Esophagus squamous epithelium (tissue), 4 donors: ENCODE measurements around the gene ACHE.

Experiments used
- POLR2A ChIP-seq, 4 donors: fragments of 450-650 bp; IDR thresholded peaks; one replicate each; pipeline ENCODE4 v1.6.1; 2017; ENCODE audit warnings: antibody characterized with exemption in 4 of 4, mild to moderate bottlenecking in 4 of 4, moderate library complexity in 3 of 4
- TF ChIP-seq, protein P1 (sequence below), 6 experiments: fragments of 450-650 bp in 4 of 6; fragments of 200-600 bp in 2 of 6; sonication (generic) in 2 of 6; IDR thresholded peaks; one replicate each; pipeline ENCODE4 v1.5.1; 2016 to 2019; ENCODE audit warnings: antibody characterized with exemption in 6 of 6, mild to moderate bottlenecking in 4 of 6, moderate library complexity in 4 of 6

DNA sequence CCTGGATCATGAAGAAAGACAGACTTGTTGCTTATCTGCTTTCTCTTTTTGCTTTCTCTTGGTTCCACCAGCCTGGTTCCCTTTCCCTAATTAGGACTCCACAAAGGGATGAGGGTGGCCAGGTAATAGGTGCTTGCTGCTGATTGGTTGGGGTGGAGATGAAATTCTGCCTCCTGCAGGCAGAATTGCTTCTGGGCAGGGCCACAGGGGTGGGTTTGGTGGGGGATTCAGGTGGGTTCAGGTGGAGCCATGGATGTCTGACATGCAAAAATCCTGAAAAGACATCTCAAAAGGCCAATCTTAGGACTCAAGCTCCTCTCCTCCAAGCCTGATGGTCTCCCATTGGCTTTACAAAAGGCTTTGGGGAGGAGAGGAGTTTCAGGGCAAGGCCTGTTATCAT lies 25.4 kb upstream of the ACHE start:
- TF ChIP-seq, protein P1, sequence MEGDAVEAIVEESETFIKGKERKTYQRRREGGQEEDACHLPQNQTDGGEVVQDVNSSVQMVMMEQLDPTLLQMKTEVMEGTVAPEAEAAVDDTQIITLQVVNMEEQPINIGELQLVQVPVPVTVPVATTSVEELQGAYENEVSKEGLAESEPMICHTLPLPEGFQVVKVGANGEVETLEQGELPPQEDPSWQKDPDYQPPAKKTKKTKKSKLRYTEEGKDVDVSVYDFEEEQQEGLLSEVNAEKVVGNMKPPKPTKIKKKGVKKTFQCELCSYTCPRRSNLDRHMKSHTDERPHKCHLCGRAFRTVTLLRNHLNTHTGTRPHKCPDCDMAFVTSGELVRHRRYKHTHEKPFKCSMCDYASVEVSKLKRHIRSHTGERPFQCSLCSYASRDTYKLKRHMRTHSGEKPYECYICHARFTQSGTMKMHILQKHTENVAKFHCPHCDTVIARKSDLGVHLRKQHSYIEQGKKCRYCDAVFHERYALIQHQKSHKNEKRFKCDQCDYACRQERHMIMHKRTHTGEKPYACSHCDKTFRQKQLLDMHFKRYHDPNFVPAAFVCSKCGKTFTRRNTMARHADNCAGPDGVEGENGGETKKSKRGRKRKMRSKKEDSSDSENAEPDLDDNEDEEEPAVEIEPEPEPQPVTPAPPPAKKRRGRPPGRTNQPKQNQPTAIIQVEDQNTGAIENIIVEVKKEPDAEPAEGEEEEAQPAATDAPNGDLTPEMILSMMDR (IDR thresholded peaks at IDR 0.05), result no peak
- TF ChIP-seq POLR2A (IDR thresholded peaks at IDR 0.05), result no peak
